ENCODE results near the gene MED13L.
A peak's percentile ranks its signal among the peaks of the same experiment; 100 is the strongest.

MED13L gene

DNA sequence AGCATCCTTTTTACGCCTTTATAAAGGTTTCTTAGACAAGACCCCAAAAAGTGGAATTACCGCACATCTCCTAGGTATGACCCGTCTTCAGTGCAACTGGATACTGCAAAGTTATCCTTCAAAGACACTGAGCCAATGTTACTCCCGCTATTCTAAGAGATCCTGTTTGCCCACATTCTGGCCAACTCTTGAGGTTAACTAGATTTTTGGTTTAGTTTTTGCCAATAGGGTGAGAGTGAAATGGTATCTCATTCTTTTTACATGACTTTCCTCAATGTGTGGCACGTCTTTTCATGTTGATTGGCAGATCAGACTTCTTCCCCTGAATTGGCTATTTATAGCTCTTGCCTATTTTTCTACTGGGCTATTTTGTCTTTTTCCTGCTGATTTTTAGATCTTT is 347.2 kb downstream of the MED13L start:
- no peak for DNase-seq

DNA sequence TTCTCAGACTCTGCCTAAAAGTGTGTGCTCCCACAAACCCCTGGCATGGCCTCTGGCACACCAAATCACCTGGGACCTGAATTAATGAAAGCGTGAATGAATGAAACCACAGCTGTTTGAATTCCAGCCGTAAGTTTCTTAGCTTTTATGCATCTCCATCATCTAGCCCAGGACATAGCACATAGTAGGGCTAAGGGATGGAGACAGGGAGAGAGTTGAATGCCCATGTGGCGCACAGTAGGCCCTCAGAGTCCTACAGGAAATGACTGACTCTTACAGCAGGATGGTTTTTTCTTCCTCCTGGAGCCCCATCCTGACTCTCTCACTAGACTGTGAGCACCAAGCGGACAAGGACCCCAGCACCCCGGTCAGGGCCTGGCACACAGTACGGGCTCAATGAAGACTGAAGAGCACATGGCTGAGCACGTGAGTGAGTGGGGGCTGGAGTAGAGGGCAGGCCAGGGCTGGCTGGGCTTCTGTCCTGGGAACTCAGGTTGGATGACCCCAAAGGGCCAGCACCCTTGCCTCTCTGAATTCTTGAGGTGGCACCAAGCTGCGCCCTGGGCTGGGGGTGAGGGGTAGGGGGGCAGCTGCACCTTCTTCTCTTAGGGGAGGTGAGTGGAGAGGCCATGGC is 351.3 kb downstream of the MED13L start:
- no peak for DNase-seq

DNA sequence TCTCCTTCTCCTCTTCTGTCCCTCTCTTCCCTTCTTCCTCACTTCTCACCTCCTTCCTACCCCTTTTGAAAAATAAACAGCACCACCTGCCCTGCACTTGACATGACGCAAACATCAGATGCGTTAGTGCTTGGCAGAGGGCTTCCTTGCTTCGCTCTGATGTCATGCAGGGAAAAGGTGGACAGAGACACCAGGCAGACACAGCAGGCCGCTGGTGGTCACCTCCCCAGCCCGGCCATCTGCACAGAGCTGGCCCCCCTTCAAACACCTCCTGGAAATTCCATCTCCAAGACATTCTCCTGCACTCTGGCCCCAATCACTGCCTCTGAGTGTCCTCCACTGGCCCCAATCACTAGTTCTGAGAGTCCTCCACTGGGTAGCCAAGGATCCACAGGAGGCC is 353.6 kb downstream of the MED13L start:
- no peak for DNase-seq

DNA sequence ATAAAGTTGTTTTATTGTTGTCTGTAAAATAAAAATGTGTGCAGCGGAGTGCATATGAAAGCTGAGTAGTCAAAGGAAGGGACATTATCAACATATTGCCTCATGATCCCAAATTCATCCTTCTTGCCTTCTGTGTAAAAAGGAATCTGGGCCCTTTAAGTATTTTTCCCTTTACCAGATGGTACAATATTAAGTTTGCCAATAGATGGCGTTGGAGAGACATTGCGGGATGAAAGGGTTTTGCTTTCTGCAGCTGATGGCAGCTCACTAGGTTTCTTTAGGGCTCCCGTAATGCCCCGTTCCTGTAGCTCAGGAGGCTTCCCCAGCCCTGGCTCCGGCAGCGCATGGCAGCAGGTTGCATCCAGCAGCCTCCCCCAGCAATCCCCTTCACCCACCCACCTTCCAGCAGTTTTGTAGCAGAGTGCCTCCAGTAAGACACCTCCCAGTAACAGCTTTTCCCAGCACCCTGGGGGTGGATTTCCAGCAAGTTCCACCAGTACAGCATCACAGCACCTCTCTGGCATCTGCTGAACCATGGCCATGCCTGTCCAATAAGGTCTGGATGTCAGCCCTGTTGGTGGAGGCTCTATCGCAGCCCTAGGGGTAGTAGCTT is 354.4 kb downstream of the MED13L start:
- no peak for DNase-seq

DNA sequence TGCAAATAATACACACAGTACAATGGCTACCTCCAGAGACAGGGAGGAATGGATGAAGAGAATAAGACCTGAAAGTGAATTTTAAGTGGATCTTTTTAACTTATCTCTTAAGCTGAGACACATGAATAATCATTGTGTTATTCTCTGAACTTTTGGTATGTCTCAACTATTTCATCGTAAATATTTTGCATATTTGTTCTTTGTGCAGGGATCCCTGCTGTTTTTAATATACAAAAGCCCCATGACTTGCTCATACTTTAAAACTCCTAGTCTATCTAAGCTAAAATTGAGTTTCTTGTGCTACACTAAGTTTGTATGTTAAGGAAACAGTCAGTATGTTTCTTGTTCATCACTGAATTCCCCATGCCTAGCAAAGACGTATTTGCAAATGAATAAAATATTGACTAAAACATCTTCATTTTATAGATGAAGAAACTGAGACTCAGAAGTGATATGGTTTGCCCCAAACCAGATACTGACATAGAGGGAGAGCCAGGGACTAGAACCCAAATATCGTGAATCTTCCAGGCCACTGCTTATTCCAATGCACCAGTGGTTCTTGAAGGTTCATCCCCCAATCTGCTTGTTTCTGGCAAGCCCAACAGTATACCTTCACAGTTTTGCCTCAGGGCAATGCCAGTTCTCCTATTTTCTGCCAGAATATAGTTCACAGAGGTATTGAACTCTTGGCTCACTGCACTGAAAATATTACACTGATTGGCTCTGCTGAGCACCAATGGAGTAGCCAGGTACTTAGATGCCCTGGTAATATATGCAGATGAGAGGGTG is 356.9 kb downstream of the MED13L start:
- no peak for DNase-seq

DNA sequence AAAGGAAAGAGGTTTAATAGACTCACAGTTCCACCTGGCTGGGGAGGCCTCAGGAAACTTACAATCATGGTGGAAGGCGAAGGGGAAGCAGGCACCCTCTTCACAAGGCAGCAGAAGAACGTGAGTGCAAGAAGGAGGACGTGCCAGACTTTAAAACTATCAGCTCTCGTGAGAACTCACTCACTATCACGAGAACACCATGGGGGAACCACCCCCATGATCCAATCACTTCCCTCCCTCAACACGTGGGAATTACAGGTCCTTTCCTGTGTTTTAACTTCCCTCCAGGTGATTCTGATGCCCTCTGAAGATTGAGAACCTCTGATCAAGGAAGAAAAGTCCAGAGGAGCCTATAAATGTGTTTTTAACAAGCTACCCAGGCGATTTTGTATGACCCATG is 358.7 kb downstream of the MED13L start:
- no peak for DNase-seq

DNA sequence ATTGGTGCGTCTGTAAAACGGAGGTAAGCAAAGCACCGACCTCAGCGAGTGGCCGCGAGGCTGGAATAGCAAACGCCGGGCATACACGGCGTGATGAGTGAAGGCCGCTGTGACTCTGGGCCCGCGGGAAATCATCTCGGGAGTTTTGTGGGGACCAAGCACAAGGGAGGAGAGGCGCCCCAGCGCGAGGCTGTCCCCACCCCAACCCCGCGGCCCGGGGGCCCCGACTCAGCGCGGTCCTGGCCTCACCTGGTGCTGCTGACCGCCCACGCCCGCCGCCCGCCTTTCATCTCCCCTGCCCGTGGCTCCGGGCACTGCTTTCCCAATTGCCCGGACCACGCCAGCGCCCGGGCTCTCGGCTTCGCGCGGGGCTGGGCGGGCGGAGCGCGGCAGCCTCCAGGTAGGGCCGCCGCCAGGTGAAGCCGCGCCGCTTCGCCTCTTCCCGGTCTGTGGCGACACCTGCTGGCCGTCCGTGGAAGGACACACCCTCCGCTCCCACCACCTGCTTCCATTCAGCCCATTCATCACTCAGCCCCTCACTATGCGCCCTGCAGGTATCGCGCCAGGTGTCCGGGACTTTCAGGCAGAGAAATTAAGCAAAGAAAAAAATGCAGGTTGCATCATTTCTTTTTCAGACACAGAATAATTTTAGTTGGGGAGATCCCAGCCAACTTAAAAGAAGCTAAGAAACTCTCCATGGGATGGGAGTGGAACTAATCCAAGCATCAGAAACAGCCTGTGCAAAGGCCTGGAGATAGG is 360.4 kb downstream of the MED13L start:
- peak; percentile 83 for DNase-seq

DNA sequence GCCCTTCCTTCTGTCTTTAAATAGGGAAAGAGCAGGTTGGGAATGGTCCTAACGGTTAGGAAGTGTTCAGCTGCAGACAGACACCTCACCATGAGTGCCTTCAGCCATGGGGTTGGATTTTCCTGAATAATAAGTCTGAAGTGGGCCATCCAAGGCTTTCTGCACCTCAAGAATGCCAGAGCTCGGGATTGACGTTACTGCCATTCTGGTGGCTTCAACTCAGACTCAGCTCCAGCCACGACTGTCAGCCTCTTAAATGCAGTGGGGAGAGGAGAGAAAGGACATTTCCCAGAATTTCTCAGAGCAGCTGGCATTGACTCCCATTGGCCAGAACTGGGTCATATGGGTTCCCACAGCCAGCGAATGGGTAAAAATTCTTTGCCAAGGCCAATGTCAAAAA is 363.4 kb downstream of the MED13L start:
- DNase-seq = no peak

DNA sequence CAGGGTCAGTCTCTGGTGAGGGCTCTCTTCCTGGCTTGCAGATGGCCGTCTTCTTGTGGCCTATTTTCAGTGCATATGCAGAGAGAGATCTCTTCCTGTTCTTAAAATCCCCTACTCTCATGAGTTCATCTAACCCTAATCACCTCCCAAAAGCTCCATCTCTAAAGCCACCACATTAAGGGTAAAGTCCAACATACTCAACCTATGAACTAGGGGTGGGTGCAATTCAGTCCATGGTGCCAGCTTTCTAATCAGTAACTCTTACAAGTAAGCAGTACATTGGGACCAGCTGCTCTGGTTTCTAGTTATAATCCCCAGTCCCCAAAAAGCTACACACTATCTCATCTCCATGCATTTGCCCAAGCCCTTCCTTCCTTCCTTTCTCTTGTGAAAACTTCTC is 365.1 kb downstream of the MED13L start:
- no peak for DNase-seq

DNA sequence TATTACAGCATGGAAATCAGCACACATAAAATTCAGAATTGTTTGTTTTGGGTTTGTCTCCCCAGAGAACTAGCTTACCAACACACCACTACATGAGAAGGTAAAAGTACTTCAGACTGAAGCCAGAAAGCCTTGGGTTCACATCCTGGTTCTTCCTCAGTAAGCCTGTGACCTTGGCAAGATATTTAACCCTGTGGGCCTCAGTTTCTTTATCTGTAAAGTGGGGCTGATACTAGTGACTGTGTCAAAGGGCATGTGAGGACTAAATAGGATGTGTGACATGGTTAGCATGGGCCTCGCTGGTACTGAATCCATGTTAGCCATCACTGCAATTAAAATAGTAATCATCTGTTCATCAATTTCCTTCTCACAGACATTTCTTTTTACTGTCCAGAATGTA is 366.1 kb downstream of the MED13L start:
- DNase-seq = no peak

DNA sequence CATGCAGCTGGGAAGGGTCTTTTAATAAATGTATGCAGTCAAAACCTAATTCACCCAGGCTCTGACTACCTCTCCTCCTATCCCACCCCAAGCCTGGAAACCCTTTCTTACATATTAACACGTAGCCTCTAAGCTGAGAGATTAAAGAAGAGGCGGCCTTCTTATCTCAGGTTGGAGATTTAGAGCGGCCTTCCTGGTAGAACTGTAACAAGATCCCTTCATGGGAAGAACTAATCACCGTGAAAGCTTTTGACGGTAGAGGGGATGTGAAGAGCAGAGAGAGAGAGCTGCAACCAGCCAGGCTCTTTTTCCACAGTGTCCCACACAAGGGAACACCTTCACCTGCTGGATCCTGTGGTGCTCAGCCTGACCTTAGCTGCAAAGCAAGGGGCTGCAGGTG is 367.4 kb downstream of the MED13L start:
- DNase-seq = no peak

All from activated CD4-positive, alpha-beta T cell treated with anti-CD3 and anti-CD28 coated beads for 48 hours (primary cell).